Spleen (tissue), 11 donors: ENCODE measurements around the gene ANO2. TPM values are rescaled to one million over a fixed set of nuclear protein-coding genes. Genes with fewer than 3 reads are reported as not detected.

Experiments used
- DNase-seq: peaks from one replicate; pipeline ENCODE4 v3.0.0-alpha.2; 2020
- H3K27ac ChIP-seq, 8 donors: fragments of 200-600 bp; sonication (generic) in 7 of 8; 1 replicate in 4 of 8; 2 replicates in 4 of 8; pipeline versions ENCODE4 v1.5.0 to v1.8.0; 2016 to 2021; ENCODE audit warnings: inconsistent platforms in 4 of 8, mild to moderate bottlenecking in 4 of 8, moderate library complexity in 1 of 8
- H3K27me3 ChIP-seq, 7 donors: fragments of 200-600 bp; sonication (generic) in 6 of 7; replicated peaks in 1 of 7; 1 replicate in 4 of 7; 2 replicates in 3 of 7; pipeline versions ENCODE4 v1.5.0 to v1.8.0; 2016 to 2021; ENCODE audit warnings: inconsistent platforms in 3 of 7, mild to moderate bottlenecking in 1 of 7
- H3K36me3 ChIP-seq, 6 donors: fragments of 200-600 bp; sonication (generic) in 5 of 6; 1 replicate in 4 of 6; 2 replicates in 2 of 6; pipeline versions ENCODE4 v1.5.0 to v1.8.0; 2016 to 2021; ENCODE audit warnings: inconsistent platforms in 2 of 6
- H3K4me1 ChIP-seq, 6 donors: fragments of 200-600 bp; sonication (generic) in 5 of 6; 1 replicate in 3 of 6; 2 replicates in 3 of 6; pipeline versions ENCODE4 v1.5.0 to v1.8.0; 2016 to 2021; ENCODE audit warnings: inconsistent platforms in 3 of 6
- H3K4me3 ChIP-seq, 8 donors: fragments of 200-600 bp; sonication (generic) in 7 of 8; 1 replicate in 4 of 8; 2 replicates in 4 of 8; pipeline versions ENCODE4 v1.5.0 to v1.8.0; 2016 to 2021; ENCODE audit warnings: inconsistent platforms in 4 of 8, mild to moderate bottlenecking in 4 of 8, moderate library complexity in 2 of 8
- H3K9me3 ChIP-seq, 8 donors: fragments of 200-600 bp; sonication (generic) in 7 of 8; 1 replicate in 4 of 8; 2 replicates in 4 of 8; pipeline versions ENCODE4 v1.5.0 to v1.8.0; 2016 to 2021; ENCODE audit warnings: inconsistent platforms in 4 of 8
- CTCF ChIP-seq, 11 experiments: fragments of 200-600 bp in 7 of 11; fragments of 450-650 bp in 4 of 11; sonication (generic) in 4 of 11; IDR thresholded peaks in 8 of 11; conservative IDR thresholded peaks in 3 of 11; 1 replicate in 7 of 11; 2 replicates in 4 of 11; pipeline versions ENCODE4 v1.4.0 to v1.8.0; 2016 to 2021; ENCODE audit warnings: antibody characterized with exemption in 11 of 11, inconsistent platforms in 4 of 11, mild to moderate bottlenecking in 1 of 11
- POLR2A ChIP-seq, 3 donors: fragments of 450-650 bp; IDR thresholded peaks; one replicate each; pipeline ENCODE4 v1.5.1; 2017; ENCODE audit warnings: antibody characterized with exemption in 3 of 3, mild to moderate bottlenecking in 1 of 3
- POLR2AphosphoS5 ChIP-seq, 3 donors: sonication (generic); formaldehyde crosslinking; IDR thresholded peaks; one replicate each; pipeline ENCODE4 v1.5.1; 2017; ENCODE audit warnings: antibody characterized with exemption in 3 of 3
- WGBS, 5 donors: extraction: QIAGEN DNeasy Blood & Tissue Kit in 3 of 5; methylation state at CpG; one replicate each; pipeline versions ENCODE4 v1.1.5 to v1.1.7; 2013 to 2018; 5-methylcytosine and 5-hydroxymethylcytosine counted together
- intact Hi-C: fragments of 100-400 bp; cut with DNase I; formaldehyde crosslinking; loops from one replicate; pipeline ENCODE4 v1.15.0; 2023; ENCODE audit warnings: low total_unique reads
- polyA plus RNA-seq, 3 donors: library from polyadenylated mRNA; stranded (reverse); fragments of 200-250 nt; gene quantifications; one replicate each; pipeline ENCODE4 v1.2.1, GENCODE V29; 2013
- total RNA-seq, 7 donors: library from RNA; depleted of rRNA in 3 of 7; stranded (reverse); fragments of >200 nt in 3 of 7; fragmentation: NEBNext Ultra II Directional in 4 of 7; extraction: Animal tissue kit (Norgen Biotek cat#: 25700) in 4 of 7; gene quantifications; one replicate each; pipeline versions ENCODE4 v1.1.0 to v1.2.1, GENCODE V29; 2016 to 2021
- donor health status: healthy with polysubstance abuse.
- donor health status: DM: no; HTN: no; CAD: no; lungs with moderate emphysema.
- donor health status: DM: no; HTN: no; CAD: no.
- donor health status: Bipolar disorder and iron deficiency.
- donor health status: healthy.
- donor health status: DM: no; HTN: no; CAD: no.
- donor health status: DM: yes; HTN: yes; CAD: no.

The ANO2 gene
- total and polyA plus RNA-seq, 10 donors, result 1.1 to 35.1 (median 14.2) TPM

GRCh38 chr12:5977556-5977955, 32.5 kb upstream of the ANO2 start:
- peaks cover 0 to 6% (median 0%) of the 10 kb centered on the region in 8 donors for H3K9me3 ChIP-seq
- peaks cover 0 to 38% (median 0%) of the 10 kb centered on the region in 6 donors for H3K36me3 ChIP-seq
- H3K4me3 ChIP-seq, result no peak overlapping the region
- intact Hi-C loops, result no loop called here
- DNase-seq, result no peak
- WGBS, 5 donors, result 80 to 92% (median 88%) methylated on average over 6 of the region's 6 CpGs
- no peaks in the 10 kb centered on the region for H3K4me1 ChIP-seq
- TF ChIP-seq POLR2A (IDR thresholded peaks at IDR 0.05), result no peak
- TF ChIP-seq CTCF (IDR thresholded peaks at IDR 0.05 in 8 of 11, conservative IDR thresholded peaks at IDR 0.05 in 3 of 11), result no peak
- no peak for TF ChIP-seq POLR2AphosphoS5 (IDR thresholded peaks at IDR 0.05)
- no peak overlapping the region for H3K27ac ChIP-seq
- peaks cover 0 to 10% (median 0%) of the 10 kb centered on the region in 7 donors for H3K27me3 ChIP-seq

DNA sequence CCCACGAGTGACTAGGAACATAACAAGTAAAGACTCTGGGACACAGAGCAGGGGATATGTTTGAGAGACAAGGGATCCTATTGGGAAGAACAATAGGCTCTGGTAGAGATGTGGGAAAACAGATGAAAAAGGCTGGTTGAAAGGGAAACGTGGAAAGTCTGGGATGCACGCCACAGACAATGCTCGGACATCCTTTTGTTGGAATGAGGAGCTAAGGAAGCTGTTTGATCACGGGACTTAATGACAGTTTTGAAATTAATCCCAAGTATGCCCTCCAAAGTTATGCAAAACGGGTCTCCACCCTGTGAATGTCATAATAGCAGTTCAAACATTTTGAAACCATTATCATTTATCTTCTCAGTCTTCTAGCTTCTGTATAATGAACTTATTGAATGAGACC, 31.7 kb upstream of the ANO2 start:
- no peak for DNase-seq
- WGBS, 5 donors, result 68 to 82% (median 74%) methylated on average over 6 of the region's 6 CpGs
- no peak overlapping the region for H3K27ac ChIP-seq

DNA sequence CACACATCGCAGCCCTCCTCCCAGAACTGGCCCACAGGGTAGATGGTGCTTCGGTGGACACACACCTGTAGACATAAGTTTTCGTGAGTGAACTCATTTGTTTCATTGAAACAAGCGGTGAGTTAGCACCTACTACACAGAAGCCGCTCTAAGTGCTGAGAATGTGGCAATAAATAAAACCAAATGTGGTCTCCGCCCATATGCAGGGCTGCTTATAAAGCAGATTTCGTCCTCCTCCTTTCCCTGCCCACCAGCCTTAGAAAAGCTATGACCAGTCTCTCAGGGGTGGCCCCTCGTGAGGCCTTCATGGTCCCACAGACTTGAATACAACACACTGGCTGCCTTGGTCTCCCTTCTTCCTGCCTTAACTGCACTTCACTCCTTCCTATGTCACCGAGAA, 31.1 kb upstream of the ANO2 start:
- intact Hi-C loops, result no loop called here
- 85 to 96% (median 92%) methylated on average over 8 to 9 of the region's 9 CpGs for WGBS, 5 donors
- peaks cover 0 to 6% (median 0%) of the 10 kb centered on the region in 8 donors for H3K9me3 ChIP-seq
- H3K4me3 ChIP-seq, result no peak overlapping the region
- H3K27me3 ChIP-seq, result peaks cover 0 to 6% (median 0%) of the 10 kb centered on the region in 7 donors
- H3K36me3 ChIP-seq, result peaks cover 0 to 33% (median 0%) of the 10 kb centered on the region in 6 donors
- TF ChIP-seq CTCF (IDR thresholded peaks at IDR 0.05 in 8 of 11, conservative IDR thresholded peaks at IDR 0.05 in 3 of 11) (no peak), POLR2A (IDR thresholded peaks at IDR 0.05) (no peak), POLR2AphosphoS5 (IDR thresholded peaks at IDR 0.05) (no peak)
- H3K27ac ChIP-seq, result no peak overlapping the region
- no peaks in the 10 kb centered on the region for H3K4me1 ChIP-seq
- DNase-seq, result no peak

More for the DNA sequence above, 31.7 kb upstream of the ANO2 start:
- Histone ChIP-seq H3K4me3 (no peak overlapping the region), H3K4me1 (no peaks in the 10 kb centered on the region), H3K27me3 (peaks cover 0 to 6% (median 0%) of the 10 kb centered on the region in 7 donors), H3K9me3 (peaks cover 0 to 6% (median 0%) of the 10 kb centered on the region in 8 donors), H3K36me3 (peaks cover 0 to 34% (median 0%) of the 10 kb centered on the region in 6 donors)
- intact Hi-C loops, result no loop called here
- TF ChIP-seq POLR2A (IDR thresholded peaks at IDR 0.05) (no peak), CTCF (IDR thresholded peaks at IDR 0.05 in 8 of 11, conservative IDR thresholded peaks at IDR 0.05 in 3 of 11) (no peak), POLR2AphosphoS5 (IDR thresholded peaks at IDR 0.05) (no peak)

DNA sequence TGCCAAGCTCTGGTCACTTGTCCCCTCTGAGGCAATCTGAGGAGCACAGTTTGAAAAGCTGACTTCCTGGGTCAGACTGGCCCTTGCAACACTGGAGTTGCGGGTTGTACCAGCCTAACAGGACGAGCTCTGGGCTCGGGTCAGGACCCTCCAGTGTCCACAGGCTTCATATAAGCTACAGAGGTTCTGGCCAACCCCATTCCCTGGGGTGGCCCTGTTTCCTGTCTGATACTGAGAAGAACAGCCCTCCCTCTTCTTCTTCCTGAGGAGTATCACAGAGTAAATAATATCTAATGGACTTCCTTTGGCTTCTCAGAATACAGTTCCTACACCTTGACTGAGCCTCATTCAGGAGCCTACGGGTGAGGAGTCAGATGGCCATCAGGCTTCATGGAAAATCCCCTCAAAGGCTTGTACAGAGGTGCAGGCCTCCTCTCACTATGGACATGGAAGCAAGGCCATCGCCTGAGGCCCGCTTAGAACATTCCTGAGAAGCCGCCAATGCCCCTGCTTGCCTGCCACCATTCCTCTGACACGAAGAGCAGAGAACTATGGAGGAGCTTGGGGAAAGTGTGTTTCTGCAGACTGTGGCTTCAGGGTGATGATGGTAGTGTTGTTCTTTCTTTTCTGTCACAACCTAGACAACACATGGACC, 28.5 kb upstream of the ANO2 start:
- Histone ChIP-seq H3K27me3 (peaks cover 0 to 14% (median 0%) of the 10 kb centered on the region in 7 donors), H3K4me1 (no peaks in the 10 kb centered on the region), H3K36me3 (peaks cover 0 to 50% (median 2%) of the 10 kb centered on the region in 6 donors), H3K9me3 (no peaks in the 10 kb centered on the region), H3K27ac (peak overlapping the region in 1 of 8 donors; percentile 15), H3K4me3 (no peak overlapping the region)
- DNase-seq, result no peak
- intact Hi-C loops, result no loop called here
- TF ChIP-seq POLR2AphosphoS5 (IDR thresholded peaks at IDR 0.05), result no peak
- TF ChIP-seq CTCF (IDR thresholded peaks at IDR 0.05 in 8 of 11, conservative IDR thresholded peaks at IDR 0.05 in 3 of 11), result no peak
- TF ChIP-seq POLR2A (IDR thresholded peaks at IDR 0.05), result no peak
- WGBS, 5 donors, result 78 to 90% (median 82%) methylated on average over 7 to 8 of the region's 8 CpGs
